Measurements from ENCODE around the gene MAN1C1. TPM values are rescaled to one million over a fixed set of nuclear protein-coding genes. Genes with fewer than 3 reads are reported as not detected.

MAN1C1 gene
- total and polyA plus RNA-seq, 10 of the 15 experiments (the other 5 are each of a cell fraction or from before 2014, with no cell fraction given) = 0.12 to 0.56 (median 0.22) TPM; not detected in 3

Other genes starting within 250 kb of the MAN1C1 start
- 0.28 and 0.44 TPM in 2 replicates for gene RHCE, start 196.0 kb upstream of the MAN1C1 start, total RNA-seq (2014; rRNA removed)
- 0.27 TPM in 1 of 2 replicates, not detected in the other for gene RHCE, start 196.0 kb upstream of the MAN1C1 start, total RNA-seq (2014; rRNA removed; fragmentation: Illumina TruSeq; extraction: Trizol)
- 0.18 TPM in 1 of 2 replicates, not detected in the other for gene RHCE, start 196.0 kb upstream of the MAN1C1 start, total RNA-seq (2021)
- gene RHCE, start 196.0 kb upstream of the MAN1C1 start, polyA plus RNA-seq (2011; rRNA removed) = 0.41 and 0.42 TPM in 2 replicates
- 0.12 and 1.1 TPM in 2 replicates for gene RHCE, start 196.0 kb upstream of the MAN1C1 start, polyA plus RNA-seq (2014; fragmentation: Illumina TruSeq; extraction: Trizol)
- under 1 TPM in 1 of 2 experiments, not detected in 1; 0.07 TPM for gene RHCE, start 196.0 kb upstream of the MAN1C1 start, polyA plus RNA-seq (2014; fragmentation: Nextera tagmentation; extraction: Ambion mirVana)
- 0.06 and 0.10 TPM in 2 replicates for gene RHCE, start 196.0 kb upstream of the MAN1C1 start, polyA plus RNA-seq (2014; rRNA removed)
- under 1 TPM in 1 of 2 experiments, not detected in 1; 0.33 TPM for gene RHCE, start 196.0 kb upstream of the MAN1C1 start, polyA plus RNA-seq (2016; fragmentation: Nextera tagmentation; extraction: Ambion mirVana)
- gene MACO1, start 185.9 kb upstream of the MAN1C1 start, total RNA-seq (2014; rRNA removed) = 11.8 and 12.8 TPM in 2 replicates
- gene MACO1, start 185.9 kb upstream of the MAN1C1 start, total RNA-seq (2014; rRNA removed; fragmentation: Illumina TruSeq; extraction: Trizol) = 15.6 and 16.0 TPM in 2 replicates
- gene MACO1, start 185.9 kb upstream of the MAN1C1 start, total RNA-seq (2021) = 14.8 TPM in 2 replicates
- gene MACO1, start 185.9 kb upstream of the MAN1C1 start, polyA plus RNA-seq (2011; rRNA removed) = 19.8 and 23.0 TPM in 2 replicates
- 14.6 and 20.8 TPM in 2 replicates for gene MACO1, start 185.9 kb upstream of the MAN1C1 start, polyA plus RNA-seq (2014; fragmentation: Illumina TruSeq; extraction: Trizol)
- 1 to 10 TPM; 3.2 to 4.2 TPM for gene MACO1, start 185.9 kb upstream of the MAN1C1 start, polyA plus RNA-seq (2014; fragmentation: Nextera tagmentation; extraction: Ambion mirVana)
- gene MACO1, start 185.9 kb upstream of the MAN1C1 start, polyA plus RNA-seq (2014; rRNA removed) = 8.4 and 8.8 TPM in 2 replicates
- gene MACO1, start 185.9 kb upstream of the MAN1C1 start, polyA plus RNA-seq (2016; fragmentation: Nextera tagmentation; extraction: Ambion mirVana) = 1 to 10 TPM; 8.1 to 8.4 TPM
- gene LDLRAP1, start 73.2 kb upstream of the MAN1C1 start, total RNA-seq (2014; rRNA removed) = 14.4 and 18.0 TPM in 2 replicates
- gene LDLRAP1, start 73.2 kb upstream of the MAN1C1 start, total RNA-seq (2014; rRNA removed; fragmentation: Illumina TruSeq; extraction: Trizol) = 13.6 and 21.1 TPM in 2 replicates
- 32.5 and 37.6 TPM in 2 replicates for gene LDLRAP1, start 73.2 kb upstream of the MAN1C1 start, total RNA-seq (2021)
- gene LDLRAP1, start 73.2 kb upstream of the MAN1C1 start, polyA plus RNA-seq (2011; rRNA removed) = 9.5 and 13.9 TPM in 2 replicates
- gene LDLRAP1, start 73.2 kb upstream of the MAN1C1 start, polyA plus RNA-seq (2014; fragmentation: Illumina TruSeq; extraction: Trizol) = 16.6 and 23.0 TPM in 2 replicates
- gene LDLRAP1, start 73.2 kb upstream of the MAN1C1 start, polyA plus RNA-seq (2014; fragmentation: Nextera tagmentation; extraction: Ambion mirVana) = 1 to 10 TPM in 1 of 2 experiments, under 1 TPM in 1; 0.43 to 3.0 TPM
- 25.8 and 31.6 TPM in 2 replicates for gene LDLRAP1, start 73.2 kb upstream of the MAN1C1 start, polyA plus RNA-seq (2014; rRNA removed)
- gene LDLRAP1, start 73.2 kb upstream of the MAN1C1 start, polyA plus RNA-seq (2016; fragmentation: Nextera tagmentation; extraction: Ambion mirVana) = 10 to 100 TPM; 27.7 to 33.8 TPM
- gene SELENON, start 183.4 kb downstream of the MAN1C1 start, total RNA-seq (2014; rRNA removed) = 0.85 and 0.87 TPM in 2 replicates
- gene SELENON, start 183.4 kb downstream of the MAN1C1 start, total RNA-seq (2014; rRNA removed; fragmentation: Illumina TruSeq; extraction: Trizol) = 0.88 and 1.0 TPM in 2 replicates
- gene SELENON, start 183.4 kb downstream of the MAN1C1 start, total RNA-seq (2021) = 4.1 and 5.1 TPM in 2 replicates
- gene SELENON, start 183.4 kb downstream of the MAN1C1 start, polyA plus RNA-seq (2011; rRNA removed) = 0.59 and 0.75 TPM in 2 replicates
- gene SELENON, start 183.4 kb downstream of the MAN1C1 start, polyA plus RNA-seq (2014; fragmentation: Illumina TruSeq; extraction: Trizol) = 2.1 and 3.1 TPM in 2 replicates
- under 1 TPM; 0.07 to 0.18 TPM for gene SELENON, start 183.4 kb downstream of the MAN1C1 start, polyA plus RNA-seq (2014; fragmentation: Nextera tagmentation; extraction: Ambion mirVana)
- gene SELENON, start 183.4 kb downstream of the MAN1C1 start, polyA plus RNA-seq (2014; rRNA removed) = 1.8 and 2.1 TPM in 2 replicates
- gene SELENON, start 183.4 kb downstream of the MAN1C1 start, polyA plus RNA-seq (2016; fragmentation: Nextera tagmentation; extraction: Ambion mirVana) = under 1 TPM; 0.10 to 0.12 TPM
- gene MTFR1L, start 203.2 kb downstream of the MAN1C1 start, total RNA-seq (2014; rRNA removed) = 28.1 TPM in 2 replicates
- gene MTFR1L, start 203.2 kb downstream of the MAN1C1 start, total RNA-seq (2014; rRNA removed; fragmentation: Illumina TruSeq; extraction: Trizol) = 16.4 and 16.9 TPM in 2 replicates
- gene MTFR1L, start 203.2 kb downstream of the MAN1C1 start, total RNA-seq (2021) = 25.2 and 25.7 TPM in 2 replicates
- 42.5 and 44.2 TPM in 2 replicates for gene MTFR1L, start 203.2 kb downstream of the MAN1C1 start, polyA plus RNA-seq (2011; rRNA removed)
- 30.7 TPM in 2 replicates for gene MTFR1L, start 203.2 kb downstream of the MAN1C1 start, polyA plus RNA-seq (2014; fragmentation: Illumina TruSeq; extraction: Trizol)
- gene MTFR1L, start 203.2 kb downstream of the MAN1C1 start, polyA plus RNA-seq (2014; fragmentation: Nextera tagmentation; extraction: Ambion mirVana) = 10 to 100 TPM; 26.7 to 30.0 TPM
- 33.8 and 36.3 TPM in 2 replicates for gene MTFR1L, start 203.2 kb downstream of the MAN1C1 start, polyA plus RNA-seq (2014; rRNA removed)
- 10 to 100 TPM; 31.2 to 31.7 TPM for gene MTFR1L, start 203.2 kb downstream of the MAN1C1 start, polyA plus RNA-seq (2016; fragmentation: Nextera tagmentation; extraction: Ambion mirVana)
- gene AUNIP, start 242.7 kb downstream of the MAN1C1 start, total RNA-seq (2014; rRNA removed) = 19.3 and 23.3 TPM in 2 replicates
- 17.9 and 18.8 TPM in 2 replicates for gene AUNIP, start 242.7 kb downstream of the MAN1C1 start, total RNA-seq (2014; rRNA removed; fragmentation: Illumina TruSeq; extraction: Trizol)
- gene AUNIP, start 242.7 kb downstream of the MAN1C1 start, total RNA-seq (2021) = 11.1 and 11.3 TPM in 2 replicates
- gene AUNIP, start 242.7 kb downstream of the MAN1C1 start, polyA plus RNA-seq (2011; rRNA removed) = 13.1 and 14.1 TPM in 2 replicates
- 19.3 and 20.1 TPM in 2 replicates for gene AUNIP, start 242.7 kb downstream of the MAN1C1 start, polyA plus RNA-seq (2014; fragmentation: Illumina TruSeq; extraction: Trizol)
- gene AUNIP, start 242.7 kb downstream of the MAN1C1 start, polyA plus RNA-seq (2014; fragmentation: Nextera tagmentation; extraction: Ambion mirVana) = 1 to 10 TPM; 3.9 to 6.9 TPM
- gene AUNIP, start 242.7 kb downstream of the MAN1C1 start, polyA plus RNA-seq (2014; rRNA removed) = 14.6 and 20.0 TPM in 2 replicates
- 10 to 100 TPM; 10.0 to 12.4 TPM for gene AUNIP, start 242.7 kb downstream of the MAN1C1 start, polyA plus RNA-seq (2016; fragmentation: Nextera tagmentation; extraction: Ambion mirVana)

All from GM12878 (cell line).